Raji (cell line): Measurements from ENCODE around the gene WRNIP1.

ENCODE experiments used
- POLR2A ChIP-seq: IDR thresholded peaks from 2 replicates; pipeline ENCODE4 v1.6.1; 2011; ENCODE audit warnings: low read depth, low read length, control low read depth; ENCODE audit not compliant: insufficient read depth

The WRNIP1 gene

DNA sequence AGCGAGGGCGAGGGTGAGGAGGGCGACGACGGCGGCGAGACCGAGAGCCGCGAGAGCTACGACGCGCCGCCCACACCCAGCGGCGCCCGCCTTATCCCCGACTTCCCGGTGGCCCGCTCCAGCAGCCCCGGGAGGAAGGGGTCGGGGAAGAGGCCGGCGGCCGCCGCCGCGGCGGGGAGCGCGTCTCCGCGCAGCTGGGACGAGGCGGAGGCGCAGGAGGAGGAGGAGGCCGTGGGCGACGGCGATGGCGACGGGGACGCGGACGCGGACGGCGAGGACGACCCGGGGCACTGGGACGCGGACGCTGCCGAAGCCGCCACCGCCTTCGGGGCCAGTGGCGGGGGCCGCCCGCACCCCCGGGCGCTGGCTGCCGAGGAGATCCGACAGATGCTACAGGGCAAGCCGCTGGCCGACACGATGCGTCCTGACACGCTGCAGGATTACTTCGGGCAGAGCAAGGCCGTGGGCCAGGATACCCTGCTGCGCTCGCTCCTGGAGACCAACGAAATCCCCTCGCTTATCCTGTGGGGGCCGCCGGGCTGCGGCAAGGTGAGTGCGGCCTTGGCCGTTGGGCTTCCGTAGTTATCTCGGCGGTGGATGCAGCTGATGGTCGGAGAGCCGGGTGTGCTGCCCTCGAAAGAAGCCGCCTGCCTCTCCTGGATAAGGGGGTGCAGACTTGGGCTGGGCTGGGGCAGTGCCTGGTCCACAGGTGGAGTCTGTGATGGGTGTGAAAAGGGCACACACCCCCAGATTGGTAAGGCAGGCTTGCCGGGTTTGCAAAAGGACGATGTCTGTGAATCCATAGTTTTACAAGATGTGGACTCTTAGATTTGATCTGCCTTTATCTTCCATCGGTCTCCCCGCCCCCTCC, 938 bp downstream of the WRNIP1 start:
- no peak for TF ChIP-seq POLR2A

DNA sequence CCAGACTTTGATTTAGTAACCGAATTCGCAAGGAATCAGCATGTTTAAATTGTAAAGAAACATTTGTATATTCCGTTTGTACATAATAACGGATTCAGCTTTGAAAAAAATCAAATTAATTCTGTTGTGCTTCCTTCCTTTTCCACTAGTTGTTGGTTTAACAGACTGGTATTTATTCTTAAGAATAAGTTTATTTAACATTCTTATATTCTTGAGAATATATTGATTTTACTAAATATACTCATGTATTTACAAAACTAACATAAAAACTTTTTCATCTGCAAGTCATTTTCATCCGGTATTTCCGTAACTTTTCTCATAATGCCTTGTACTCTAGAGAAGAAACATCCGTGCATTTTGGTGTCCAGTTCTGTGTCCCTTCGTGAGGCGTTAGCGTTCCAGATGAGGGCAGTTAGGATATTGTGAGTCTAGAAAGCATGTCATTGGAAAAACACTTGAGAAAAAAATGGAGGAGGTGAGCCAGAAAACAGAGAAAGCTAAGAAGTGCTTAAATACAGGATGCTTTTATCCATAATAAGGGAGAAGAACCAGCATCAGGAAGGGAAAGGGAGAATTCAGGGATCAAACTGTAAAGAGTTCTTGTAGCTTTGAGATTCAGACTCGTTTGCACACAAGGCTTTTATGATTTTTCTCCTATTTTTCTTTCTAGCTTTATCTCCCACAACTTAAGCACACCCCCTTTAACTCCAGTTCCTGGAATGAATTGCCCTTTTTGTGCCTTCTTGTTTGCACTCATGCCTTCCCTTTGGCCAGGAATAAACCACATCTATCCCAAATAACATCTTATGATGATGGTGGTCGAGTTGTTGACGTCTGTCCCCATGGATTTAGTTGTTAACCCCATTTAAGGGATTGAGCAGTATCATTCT, 1.8 kb downstream of the WRNIP1 start:
- TF ChIP-seq POLR2A, result no peak

DNA sequence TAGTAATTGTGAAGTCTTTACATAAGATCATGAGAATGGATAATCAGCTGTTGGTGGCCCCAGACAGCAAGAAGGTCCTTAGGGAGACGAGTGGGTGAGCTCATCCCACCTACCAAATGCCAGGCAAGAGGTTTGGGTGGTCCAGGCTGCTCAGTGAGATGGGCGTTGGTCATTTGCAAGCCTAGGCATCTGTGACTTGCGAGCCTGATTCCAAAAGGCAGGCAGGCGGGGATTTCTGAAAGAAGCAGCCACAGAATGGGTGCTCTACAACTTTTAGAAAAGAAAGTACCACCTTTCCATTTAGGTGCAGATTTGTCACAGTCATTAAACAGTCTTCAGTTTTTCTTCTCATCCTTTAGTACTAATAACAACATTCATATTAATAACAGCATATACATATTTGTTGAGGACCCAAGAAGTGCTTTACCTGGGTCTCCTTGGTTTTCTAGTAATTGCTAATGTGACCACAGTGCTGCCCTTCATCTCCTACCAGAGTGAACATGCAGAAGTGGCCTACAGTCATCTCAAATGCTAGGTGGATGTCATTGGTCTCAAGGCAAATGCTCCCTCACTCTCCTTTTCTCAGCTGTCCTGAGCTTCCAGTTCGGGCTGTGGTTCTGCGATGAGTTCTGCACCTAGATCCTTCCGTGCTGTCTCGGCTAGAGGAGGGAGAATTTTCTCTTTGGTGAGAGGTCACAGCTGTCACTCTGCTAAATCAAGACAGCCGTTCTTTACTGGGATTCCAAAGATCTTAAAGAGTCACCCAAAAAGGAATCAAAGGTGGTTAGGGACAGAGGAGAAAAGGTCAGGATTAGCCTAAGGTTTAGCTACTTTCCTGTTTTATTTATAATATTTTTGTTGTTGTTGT, 2.7 kb downstream of the WRNIP1 start:
- TF ChIP-seq POLR2A, result no peak

DNA sequence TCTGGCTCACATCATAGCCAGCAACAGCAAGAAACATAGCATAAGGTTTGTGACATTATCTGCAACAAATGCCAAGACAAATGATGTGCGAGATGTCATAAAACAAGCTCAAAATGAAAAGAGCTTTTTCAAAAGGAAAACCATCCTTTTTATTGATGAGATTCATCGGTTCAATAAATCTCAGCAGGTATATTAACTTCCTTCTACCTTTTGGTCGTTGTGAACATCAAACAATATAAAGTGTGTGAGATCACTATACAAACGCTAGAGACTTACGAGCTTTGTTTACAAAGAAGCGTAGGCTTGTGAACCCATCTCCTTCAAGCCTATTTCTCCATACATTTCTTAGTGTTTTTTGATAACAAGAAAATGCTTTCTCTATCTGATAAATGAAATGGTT, 3.5 kb downstream of the WRNIP1 start:
- TF ChIP-seq POLR2A, result no peak

DNA sequence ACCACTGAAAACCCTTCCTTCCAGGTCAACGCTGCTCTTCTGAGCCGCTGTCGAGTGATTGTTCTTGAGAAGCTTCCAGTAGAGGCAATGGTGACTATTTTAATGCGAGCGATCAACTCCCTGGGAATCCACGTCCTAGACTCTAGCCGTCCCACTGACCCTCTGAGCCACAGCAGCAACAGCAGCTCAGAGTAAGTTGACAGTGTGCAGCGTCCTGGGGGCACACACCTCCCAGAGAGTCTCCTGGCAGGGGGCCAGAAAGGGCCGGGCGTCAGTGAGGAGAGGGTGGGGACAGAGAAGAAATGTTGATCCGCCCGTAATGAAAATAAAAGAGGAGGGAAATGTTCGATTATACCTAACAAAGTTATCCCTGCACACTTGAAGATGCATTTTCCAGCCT, 5.0 kb downstream of the WRNIP1 start:
- no peak for TF ChIP-seq POLR2A

DNA sequence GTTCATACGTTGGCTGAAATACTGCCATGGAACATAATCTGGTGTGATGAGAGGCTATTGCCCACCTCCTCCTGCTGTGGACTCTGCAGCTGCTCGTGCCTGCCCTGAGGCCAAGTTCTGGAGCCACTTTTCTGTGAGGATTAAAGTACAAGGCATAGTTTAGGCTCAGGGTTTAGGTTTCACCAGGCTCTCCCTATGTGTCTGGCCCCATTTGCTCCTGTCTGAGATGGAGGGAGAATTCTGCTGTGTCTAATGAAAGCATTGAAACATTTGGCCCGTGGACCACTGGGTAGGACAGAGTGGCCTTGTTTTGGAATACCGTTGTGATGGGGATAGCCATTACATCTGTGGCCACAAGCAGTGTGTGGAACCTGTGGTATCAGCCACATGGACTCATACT, 5.9 kb downstream of the WRNIP1 start:
- TF ChIP-seq POLR2A, result no peak

DNA sequence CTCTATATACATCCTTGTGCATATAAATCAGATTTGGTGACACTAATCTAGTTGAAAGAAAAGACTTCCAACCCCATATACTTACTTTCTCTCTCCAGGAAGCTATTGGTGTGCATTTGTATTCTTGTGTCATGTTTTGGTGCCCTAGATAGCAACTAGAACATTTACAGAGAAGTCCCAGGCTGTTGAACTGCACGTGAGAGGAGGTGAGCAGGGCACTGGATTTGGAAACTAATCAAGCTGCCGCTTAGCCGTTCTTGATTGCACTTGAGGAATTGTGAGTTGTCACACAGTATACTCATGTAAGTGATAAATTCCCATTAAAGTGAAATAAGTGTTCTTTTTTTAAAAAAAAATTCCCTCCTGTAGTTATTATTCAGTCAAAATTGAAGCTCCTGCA, 7.6 kb downstream of the WRNIP1 start:
- no peak for TF ChIP-seq POLR2A

DNA sequence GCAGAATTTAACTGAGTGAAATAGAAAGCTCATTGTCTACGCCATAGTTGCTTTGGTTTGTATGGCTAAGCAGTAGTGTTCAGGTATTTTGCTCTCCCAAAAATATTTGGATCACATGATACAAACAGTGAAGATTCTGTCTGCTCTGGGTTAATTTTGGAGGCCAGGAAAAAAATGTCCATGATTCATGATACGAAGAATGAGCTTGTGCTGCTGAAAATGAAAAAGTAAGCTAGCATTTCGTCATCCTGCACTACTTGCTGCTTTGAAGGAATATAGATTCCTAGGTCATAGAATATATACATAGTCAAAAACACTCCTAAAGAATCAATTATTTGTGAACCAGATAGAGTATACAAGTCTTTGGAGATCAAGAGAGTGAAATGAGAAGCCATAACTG, 8.3 kb downstream of the WRNIP1 start:
- no peak for TF ChIP-seq POLR2A

DNA sequence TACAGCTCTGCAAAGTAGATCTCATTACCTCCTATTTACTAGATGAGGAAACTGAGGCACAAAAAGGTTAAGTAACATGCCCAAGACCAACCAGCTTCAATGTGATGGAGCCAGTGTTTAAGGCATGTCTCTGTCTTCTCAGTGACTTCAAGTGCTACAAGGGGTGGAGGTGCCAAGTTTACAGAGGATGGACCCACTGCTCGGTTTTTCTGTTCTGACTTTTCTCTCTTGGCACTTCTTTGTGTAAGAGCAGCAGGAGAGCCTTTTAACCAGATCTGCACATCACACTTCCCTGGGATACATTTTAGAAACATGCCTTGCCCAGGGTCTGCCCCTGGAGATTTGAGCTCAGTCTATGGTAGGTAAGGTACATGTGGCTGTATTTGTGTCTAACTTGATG, 9.8 kb downstream of the WRNIP1 start:
- no peak for TF ChIP-seq POLR2A

- TF ChIP-seq POLR2A, result no peak
Observed at GRCh38 chr6:2777249-2777648, 12.1 kb downstream of the WRNIP1 start.

DNA sequence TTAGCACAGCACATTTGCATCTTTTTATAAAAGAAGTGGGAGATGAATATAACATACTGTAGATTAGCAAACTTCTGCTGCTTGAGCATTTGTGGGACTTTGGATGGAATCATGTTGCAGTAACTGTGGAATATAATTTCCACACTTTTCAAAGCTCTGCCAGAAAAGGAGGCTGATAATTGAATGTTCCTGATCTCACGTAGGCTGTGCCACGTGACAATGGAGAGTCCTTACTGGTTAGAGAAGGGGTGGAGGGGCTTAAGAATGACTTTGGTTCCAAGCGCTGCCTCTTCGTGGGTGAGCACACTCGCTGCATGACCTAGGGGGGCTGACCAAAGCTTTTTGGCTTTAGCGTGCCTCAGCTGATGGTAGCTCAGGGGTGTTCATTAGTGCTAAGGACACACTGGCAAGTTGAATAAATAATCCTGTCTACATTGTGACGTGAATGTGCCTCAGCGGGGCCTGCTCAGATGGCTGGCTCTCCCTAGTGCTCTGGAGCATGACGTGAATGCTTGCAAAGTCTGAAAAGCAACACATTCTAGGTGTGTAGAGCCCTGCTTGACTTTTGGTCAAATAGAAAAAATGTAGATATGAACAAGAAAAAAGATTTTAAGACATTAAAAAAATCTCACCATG, 15.0 kb downstream of the WRNIP1 start:
- TF ChIP-seq POLR2A, result no peak

GRCh38 chr6:2781685-2782355, 16.6 kb downstream of the WRNIP1 start:
- TF ChIP-seq POLR2A, result no peak

GRCh38 chr6:2782356-2782708, 17.1 kb downstream of the WRNIP1 start:
- no peak for TF ChIP-seq POLR2A

DNA sequence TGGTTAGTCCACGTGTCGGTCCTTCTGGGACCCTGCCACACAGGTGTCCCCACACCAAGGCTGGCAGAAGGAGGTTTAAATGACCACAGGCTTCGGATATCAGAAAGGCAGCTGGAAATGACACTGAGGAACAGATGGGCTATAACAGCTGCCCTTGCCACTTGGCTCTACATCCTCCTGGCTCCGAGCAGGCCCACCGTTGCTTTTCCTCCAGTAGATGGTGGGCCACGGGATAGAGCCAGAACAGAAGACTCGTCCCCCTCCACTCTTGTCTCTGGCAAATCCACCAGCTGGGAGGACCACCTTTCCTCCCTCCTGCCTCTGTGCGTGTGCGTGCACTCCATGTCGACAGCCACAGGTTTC, 17.6 kb downstream of the WRNIP1 start:
- TF ChIP-seq POLR2A, result no peak
